OCI-LY1 (cell line): ENCODE measurements around the gene CCER1.

ENCODE experiments used
- CTCF ChIP-seq: fragments of 200-600 bp; sonication (generic), shearing (Covaris generic); IDR thresholded peaks from 2 replicates; pipeline ENCODE4 v1.5.1; 2017; ENCODE audit warnings: mild to moderate bottlenecking, antibody characterized with exemption, low read length, moderate library complexity, mixed read lengths
- EZH2 ChIP-seq: fragments of 200-600 bp; sonication (generic), shearing (Covaris generic); IDR thresholded peaks from 2 replicates; pipeline ENCODE4 v1.8.0; 2017; ENCODE audit warnings: borderline replicate concordance, mixed run types, mild to moderate bottlenecking, antibody characterized with exemption, low read length, moderate library complexity, mixed read lengths

GRCh38 chr12:90910958-90911357 is 44.0 kb downstream of the CCER1 start:
- TF ChIP-seq CTCF (no peak), EZH2 (no peak)
